Stomach (tissue), 4 donors: ENCODE measurements around the gene DMKN.

Experiments used
- POLR2A ChIP-seq, 4 donors: fragments of 450-650 bp; IDR thresholded peaks; one replicate each; pipeline ENCODE4 v1.6.1; 2016; ENCODE audit warnings: antibody characterized with exemption in 4 of 4, control low read depth in 2 of 4, mild to moderate bottlenecking in 1 of 4, moderate library complexity in 1 of 4
- TF ChIP-seq, protein P1 (sequence below), 7 experiments: fragments of 450-650 bp in 4 of 7; fragments of 200-600 bp in 3 of 7; sonication (generic) in 3 of 7; IDR thresholded peaks; one replicate each; pipeline ENCODE4 v1.5.1; 2016 to 2019; ENCODE audit warnings: antibody characterized with exemption in 7 of 7, control low read depth in 2 of 7, mild to moderate bottlenecking in 1 of 7

DNA sequence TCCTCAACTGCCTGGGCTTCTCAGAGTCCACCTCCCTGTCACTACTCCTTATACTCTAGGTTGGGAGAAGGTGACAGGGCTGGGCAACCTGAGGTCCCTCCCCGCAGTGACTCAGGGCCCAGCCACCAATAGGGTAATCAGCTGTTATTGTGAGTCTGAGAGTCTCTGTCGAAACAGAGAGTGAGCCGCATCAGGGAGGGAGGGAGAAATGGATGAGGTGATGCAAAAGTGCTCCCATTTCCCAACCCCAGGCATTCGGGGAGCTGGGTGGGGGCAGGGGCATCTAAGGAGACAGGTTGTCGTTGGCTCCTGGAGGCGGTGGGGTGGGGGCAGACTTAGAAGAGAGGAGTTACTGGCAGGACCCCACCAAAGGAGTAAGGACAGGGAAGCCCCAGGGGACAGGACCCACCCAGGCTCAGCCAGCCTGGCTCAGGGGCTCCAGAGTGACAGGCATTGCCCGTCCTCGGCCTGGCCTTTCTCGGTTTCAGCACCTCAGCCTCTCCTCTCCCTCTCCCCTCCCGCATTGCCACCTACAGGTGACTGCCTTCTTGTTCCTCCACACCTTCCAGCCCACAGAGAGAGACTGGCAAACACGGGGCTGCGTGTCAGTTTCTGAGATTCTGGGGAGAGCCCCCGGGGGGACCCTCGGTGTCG, at the start of gene DMKN:
- TF ChIP-seq, protein P1, sequence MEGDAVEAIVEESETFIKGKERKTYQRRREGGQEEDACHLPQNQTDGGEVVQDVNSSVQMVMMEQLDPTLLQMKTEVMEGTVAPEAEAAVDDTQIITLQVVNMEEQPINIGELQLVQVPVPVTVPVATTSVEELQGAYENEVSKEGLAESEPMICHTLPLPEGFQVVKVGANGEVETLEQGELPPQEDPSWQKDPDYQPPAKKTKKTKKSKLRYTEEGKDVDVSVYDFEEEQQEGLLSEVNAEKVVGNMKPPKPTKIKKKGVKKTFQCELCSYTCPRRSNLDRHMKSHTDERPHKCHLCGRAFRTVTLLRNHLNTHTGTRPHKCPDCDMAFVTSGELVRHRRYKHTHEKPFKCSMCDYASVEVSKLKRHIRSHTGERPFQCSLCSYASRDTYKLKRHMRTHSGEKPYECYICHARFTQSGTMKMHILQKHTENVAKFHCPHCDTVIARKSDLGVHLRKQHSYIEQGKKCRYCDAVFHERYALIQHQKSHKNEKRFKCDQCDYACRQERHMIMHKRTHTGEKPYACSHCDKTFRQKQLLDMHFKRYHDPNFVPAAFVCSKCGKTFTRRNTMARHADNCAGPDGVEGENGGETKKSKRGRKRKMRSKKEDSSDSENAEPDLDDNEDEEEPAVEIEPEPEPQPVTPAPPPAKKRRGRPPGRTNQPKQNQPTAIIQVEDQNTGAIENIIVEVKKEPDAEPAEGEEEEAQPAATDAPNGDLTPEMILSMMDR (IDR thresholded peaks at IDR 0.05) = no peak
- no peak for TF ChIP-seq POLR2A (IDR thresholded peaks at IDR 0.05)
